Renal cortex interstitium (tissue), 15 donors: Measurements from ENCODE around the gene ALDH8A1. TPM values are rescaled to one million over a fixed set of nuclear protein-coding genes. Genes with fewer than 3 reads are reported as not detected.

Experiments
- DNase-seq, 11 donors: peaks; one replicate each; pipeline ENCODE4 v3.0.0-alpha.2; 2013; ENCODE audit warnings: low read depth in 9 of 11, low spot score in 4 of 11; ENCODE audit errors: extremely low read depth in 1 of 11
- long read RNA-seq, 16 experiments: transcript quantifications; one replicate each; lab custom pipeline, GENCODE V29; 2026
- polyA plus RNA-seq, 3 donors: library from polyadenylated mRNA; unstranded; fragments of 120-200 nt; gene quantifications; one replicate each; pipeline ENCODE4 v1.2.1, GENCODE V29; 2013; ENCODE audit not compliant: insufficient read length in 3 of 3

The ALDH8A1 gene
- 10 to 100 TPM; 29.0 to 36.4 (median 32.3) TPM for polyA plus RNA-seq
- long read RNA-seq, donor 1, partial matches to known transcripts: 0 of 1 reads
- long read RNA-seq, donor 1, other reads (novel, unspliced or antisense): 0 of 1 reads
- long read RNA-seq, donor 2, partial matches to known transcripts: 0 of 5 reads
- long read RNA-seq, donor 2, other reads (novel, unspliced or antisense): 0 of 5 reads
- long read RNA-seq, donor 3, transcript ALDH8A1-201 (7 exons, 2,558 nt): major isoform, 10 of 11 reads
- long read RNA-seq, donor 3, partial matches to known transcripts: 0 of 11 reads
- long read RNA-seq, donor 3, other reads (novel, unspliced or antisense): 0 of 11 reads
- long read RNA-seq, donor 4, partial matches to known transcripts: 0 of 6 reads
- long read RNA-seq, donor 4, other reads (novel, unspliced or antisense): 0 of 6 reads
- long read RNA-seq, donor 5: 0 reads
- long read RNA-seq, donor 6, transcript ALDH8A1-201 (7 exons, 2,558 nt): major isoform, 8 of 9 reads
- long read RNA-seq, donor 6, partial matches to known transcripts: 0 of 9 reads
- long read RNA-seq, donor 6, other reads (novel, unspliced or antisense): 0 of 9 reads
- long read RNA-seq, donor 7, partial matches to known transcripts: 0 of 4 reads
- long read RNA-seq, donor 7, other reads (novel, unspliced or antisense): 0 of 4 reads
- long read RNA-seq, donor 8: 0 reads
- long read RNA-seq, donor 9, partial matches to known transcripts: 0 of 4 reads
- long read RNA-seq, donor 9, other reads (novel, unspliced or antisense): 0 of 4 reads
- long read RNA-seq, donor 10, transcript ALDH8A1-201 (7 exons, 2,558 nt): major isoform, 5 of 7 reads
- long read RNA-seq, donor 10, partial matches to known transcripts: 0 of 7 reads
- long read RNA-seq, donor 10, other reads (novel, unspliced or antisense): 0 of 7 reads
- long read RNA-seq, donor 11, partial matches to known transcripts: 0 of 5 reads
- long read RNA-seq, donor 11, other reads (novel, unspliced or antisense): 0 of 5 reads
- long read RNA-seq, donor 12, transcript ALDH8A1-201 (7 exons, 2,558 nt): major isoform, 6 of 8 reads
- long read RNA-seq, donor 12, partial matches to known transcripts: 0 of 8 reads
- long read RNA-seq, donor 12, other reads (novel, unspliced or antisense): 0 of 8 reads
- long read RNA-seq, donor 13: 0 reads
- long read RNA-seq, donor 14, partial matches to known transcripts: 0 of 5 reads
- long read RNA-seq, donor 14, other reads (novel, unspliced or antisense): 0 of 5 reads
- long read RNA-seq, donor 15, partial matches to known transcripts: 0 of 3 reads
- long read RNA-seq, donor 15, other reads (novel, unspliced or antisense): 0 of 3 reads
- long read RNA-seq, donor 16, transcript ALDH8A1-201 (7 exons, 2,558 nt): major isoform, 13 of 22 reads
- long read RNA-seq, donor 16, partial matches to known transcripts: 5 of 22 reads
- long read RNA-seq, donor 16, other reads (novel, unspliced or antisense): 0 of 22 reads

- DNase-seq: peak in 1 of 11 donors; percentile 32
These were observed at the start of gene ALDH8A1 for GRCh38 chr6:134949927-134950326. ALDH8A1 (minus strand) TSS chr6:134950101; CDS start chr6:134950053, 48 bp downstream.

GRCh38 chr6:134999107-134999506 lies 49.2 kb upstream of the ALDH8A1 start:
- no peak for DNase-seq

- no peak for DNase-seq
These were observed 47.5 kb upstream of the ALDH8A1 start for GRCh38 chr6:134997133-134997995.

GRCh38 chr6:134995536-134995935 lies 45.6 kb upstream of the ALDH8A1 start:
- DNase-seq: no peak

- DNase-seq: no peak
These were observed 44.5 kb upstream of the ALDH8A1 start for GRCh38 chr6:134994431-134994830.

GRCh38 chr6:134992155-134992554 lies 42.3 kb upstream of the ALDH8A1 start:
- DNase-seq: no peak

- DNase-seq: no peak
These were observed 40.4 kb upstream of the ALDH8A1 start for GRCh38 chr6:134990262-134990661.

- no peak for DNase-seq
These were observed 34.9 kb upstream of the ALDH8A1 start for GRCh38 chr6:134984821-134985220.

GRCh38 chr6:134983823-134984222 lies 33.9 kb upstream of the ALDH8A1 start:
- DNase-seq: no peak

- DNase-seq: no peak
These were observed 32.3 kb upstream of the ALDH8A1 start for GRCh38 chr6:134982161-134982560.

- DNase-seq: no peak
These were observed 30.9 kb upstream of the ALDH8A1 start for GRCh38 chr6:134980846-134981245.

- no peak for DNase-seq
These were observed 29.2 kb upstream of the ALDH8A1 start for GRCh38 chr6:134979142-134979541.

- DNase-seq: no peak
These were observed 24.5 kb upstream of the ALDH8A1 start for GRCh38 chr6:134974370-134974769.

GRCh38 chr6:134967711-134968110 lies 17.8 kb upstream of the ALDH8A1 start:
- DNase-seq: no peak

GRCh38 chr6:134964451-134965203 lies 14.7 kb upstream of the ALDH8A1 start:
- DNase-seq: no peak

GRCh38 chr6:134962421-134962820 lies 12.5 kb upstream of the ALDH8A1 start:
- DNase-seq: no peak

GRCh38 chr6:134961366-134961765 lies 11.5 kb upstream of the ALDH8A1 start:
- DNase-seq: no peak
